ENCODE data around the gene ADM. TPM values are rescaled to one million over a fixed set of nuclear protein-coding genes. Genes with fewer than 3 reads are reported as not detected.
"Not testable (repeated sequence)": the region's sequence is repeated elsewhere in the genome, so short reads cannot be mapped to it uniquely, and the experiment has no call there.

The ADM gene
- total RNA-seq, 4 donors from 2014 or later = 57.3 to 152 (median 105) TPM

- no peak overlapping the region for H3K4me3 ChIP-seq
- no peak for DNase-seq (ENCODE audit: extremely low spot score)
- no peaks in the 10 kb centered on the region for H3K27me3 ChIP-seq
- no peak for TF ChIP-seq POLR2AphosphoS5 (IDR thresholded peaks at IDR 0.05)
- TF ChIP-seq EP300 (IDR thresholded peaks at IDR 0.05) = no peak
- TF ChIP-seq CTCF (IDR thresholded peaks at IDR 0.05) = no peak
- TF ChIP-seq POLR2A (IDR thresholded peaks at IDR 0.05; ENCODE audit: low read depth) = no peak
- intact Hi-C loops (cut with DNase I) = no loop called here
- H3K4me1 ChIP-seq = peaks cover 0 to 8% (median 3%) of the 10 kb centered on the region in 4 donors
- no peaks in the 10 kb centered on the region for H3K36me3 ChIP-seq
- H3K27ac ChIP-seq (replicated peaks in 1 of 4) = no peak overlapping the region
- H3K9me3 ChIP-seq = no peaks in the 10 kb centered on the region
Observed at GRCh38 chr11:10263929-10264328, 40.9 kb upstream of the ADM start.

GRCh38 chr11:10264716-10265115, 40.2 kb upstream of the ADM start:
- H3K27ac ChIP-seq (replicated peaks in 1 of 4); H3K36me3 ChIP-seq; H3K4me1 ChIP-seq; H3K4me3 ChIP-seq; intact Hi-C loops (cut with DNase I); DNase-seq (ENCODE audit: extremely low spot score); H3K9me3 ChIP-seq; H3K27me3 ChIP-seq: not testable (repeated sequence)
- WGBS = 96% methylated on average over 3 of the region's 3 CpGs

- Histone ChIP-seq H3K27me3 (no peaks in the 10 kb centered on the region), H3K4me1 (peaks cover 0 to 8% (median 3%) of the 10 kb centered on the region in 4 donors), H3K27ac (replicated peaks in 1 of 4) (no peak overlapping the region), H3K36me3 (no peaks in the 10 kb centered on the region), H3K9me3 (no peaks in the 10 kb centered on the region), H3K4me3 (no peak overlapping the region)
- WGBS = 100% methylated on average over 3 of the region's 3 CpGs
- no peak for TF ChIP-seq POLR2A (IDR thresholded peaks at IDR 0.05; ENCODE audit: low read depth)
- DNase-seq (ENCODE audit: extremely low spot score) = no peak
- intact Hi-C loops (cut with DNase I) = no loop called here
Observed at GRCh38 chr11:10265936-10266335, 38.9 kb upstream of the ADM start.

GRCh38 chr11:10267821-10268220, 37.1 kb upstream of the ADM start:
- Histone ChIP-seq H3K9me3 (no peaks in the 10 kb centered on the region), H3K27me3 (no peaks in the 10 kb centered on the region), H3K27ac (replicated peaks in 1 of 4) (no peak overlapping the region), H3K4me3 (no peak overlapping the region), H3K4me1 (peaks cover 0 to 8% (median 3%) of the 10 kb centered on the region in 4 donors), H3K36me3 (no peaks in the 10 kb centered on the region)
- TF ChIP-seq EP300 (IDR thresholded peaks at IDR 0.05) = no peak
- TF ChIP-seq POLR2AphosphoS5 (IDR thresholded peaks at IDR 0.05) = no peak
- TF ChIP-seq CTCF (IDR thresholded peaks at IDR 0.05) = no peak
- TF ChIP-seq POLR2A (IDR thresholded peaks at IDR 0.05; ENCODE audit: low read depth) = no peak
- no peak for DNase-seq (ENCODE audit: extremely low spot score)
- 92% methylated on average over 3 of the region's 3 CpGs for WGBS
- intact Hi-C loops (cut with DNase I) = no loop called here

GRCh38 chr11:10268746-10269488, 36.0 kb upstream of the ADM start:
- Histone ChIP-seq H3K9me3 (no peaks in the 10 kb centered on the region), H3K4me1 (peaks cover 0 to 18% (median 8%) of the 10 kb centered on the region in 4 donors), H3K27me3 (no peaks in the 10 kb centered on the region), H3K36me3 (no peaks in the 10 kb centered on the region), H3K27ac (replicated peaks in 1 of 4) (no peak overlapping the region), H3K4me3 (no peak overlapping the region)
- WGBS = 76% methylated on average over 5 of the region's 5 CpGs
- TF ChIP-seq POLR2A (IDR thresholded peaks at IDR 0.05; ENCODE audit: low read depth) (no peak), POLR2AphosphoS5 (IDR thresholded peaks at IDR 0.05) (no peak), EP300 (IDR thresholded peaks at IDR 0.05) (no peak), CTCF (IDR thresholded peaks at IDR 0.05) (no peak)
- no peak for DNase-seq (ENCODE audit: extremely low spot score)
- intact Hi-C loops (cut with DNase I) = no loop called here

- H3K4me3 ChIP-seq = no peak overlapping the region
- TF ChIP-seq POLR2AphosphoS5 (IDR thresholded peaks at IDR 0.05) (no peak), EP300 (IDR thresholded peaks at IDR 0.05) (no peak), POLR2A (IDR thresholded peaks at IDR 0.05; ENCODE audit: low read depth) (no peak), CTCF (IDR thresholded peaks at IDR 0.05) (no peak)
- no peaks in the 10 kb centered on the region for H3K27me3 ChIP-seq
- no peak for DNase-seq (ENCODE audit: extremely low spot score)
- WGBS = 87% methylated on average over 3 of the region's 11 CpGs
- no peak overlapping the region for H3K27ac ChIP-seq (replicated peaks in 1 of 4)
- H3K4me1 ChIP-seq = peaks cover 4 to 39% (median 34%) of the 10 kb centered on the region in 4 donors
- H3K36me3 ChIP-seq = no peaks in the 10 kb centered on the region
- intact Hi-C loops (cut with DNase I) = no loop called here
- H3K9me3 ChIP-seq = no peaks in the 10 kb centered on the region
Observed at GRCh38 chr11:10272132-10272531, 32.7 kb upstream of the ADM start.
